Measurements from ENCODE around the gene LMCD1. TPM values are rescaled to one million over a fixed set of nuclear protein-coding genes. Genes with fewer than 3 reads are reported as not detected.

LMCD1 gene
- 1.9 TPM for total RNA-seq

GRCh38 chr3:8501371-8502131 is at the start of gene LMCD1:
LMCD1 (plus strand) TSS chr3:8501823; CDS start chr3:8501939, 116 bp downstream.

Other genes starting within 250 kb of the LMCD1 start
- gene SSUH2, start 143.0 kb downstream of the LMCD1 start, total RNA-seq: 1.3 TPM
- not detected for gene CAV3, start 232.0 kb downstream of the LMCD1 start, total RNA-seq